HG03469 (cell line): ENCODE data around the gene EVPL.

ENCODE experiments used
- ATAC-seq: cut with Tn5 transposase; IDR thresholded peaks from one replicate; pipeline ENCODE4 v1.9.1; 2021; ENCODE audit warnings: mild to moderate bottlenecking, moderate library complexity, moderate number of reproducible peaks; ENCODE audit not compliant: unreplicated experiment

EVPL gene

GRCh38 chr17:76019833-76020467 is 7.2 kb downstream of the EVPL start:
- no peak for ATAC-seq

- no peak for ATAC-seq
These were observed 8.3 kb downstream of the EVPL start for GRCh38 chr17:76018801-76019200.

- no peak for ATAC-seq
These were observed 8.8 kb downstream of the EVPL start for GRCh38 chr17:76018340-76018680.

GRCh38 chr17:76017481-76018339 is 9.4 kb downstream of the EVPL start:
- no peak for ATAC-seq

- no peak for ATAC-seq
These were observed 12.2 kb downstream of the EVPL start for GRCh38 chr17:76014925-76015261.

- no peak for ATAC-seq
These were observed 12.8 kb downstream of the EVPL start for GRCh38 chr17:76014100-76014924.

- ATAC-seq: no peak
These were observed 13.7 kb downstream of the EVPL start for GRCh38 chr17:76013377-76013932.

GRCh38 chr17:76011951-76012350 is 15.2 kb downstream of the EVPL start:
- no peak for ATAC-seq

- no peak for ATAC-seq
These were observed 17.0 kb downstream of the EVPL start for GRCh38 chr17:76009969-76010661.

GRCh38 chr17:76009447-76009846 is 17.7 kb downstream of the EVPL start:
- no peak for ATAC-seq

GRCh38 chr17:76008630-76009425 is 18.3 kb downstream of the EVPL start:
- no peak for ATAC-seq

- ATAC-seq: no peak
These were observed 18.9 kb downstream of the EVPL start for GRCh38 chr17:76008208-76008607.

- ATAC-seq: no peak
These were observed 19.3 kb downstream of the EVPL start for GRCh38 chr17:76007850-76008165.

- ATAC-seq: no peak
These were observed 19.8 kb downstream of the EVPL start for GRCh38 chr17:76007131-76007849.

- ATAC-seq: no peak
These were observed 21.6 kb downstream of the EVPL start for GRCh38 chr17:76005263-76006149.

GRCh38 chr17:76004750-76005262 is 22.3 kb downstream of the EVPL start:
- no peak for ATAC-seq

GRCh38 chr17:76003915-76004314 is 23.2 kb downstream of the EVPL start:
- ATAC-seq: no peak

- ATAC-seq: no peak
These were observed 25.0 kb downstream of the EVPL start for GRCh38 chr17:76002100-76002499.
